HG02588 (cell line): ENCODE results near the gene ELP2.
"Not testable (repeated sequence)": the region's sequence is repeated elsewhere in the genome, so short reads cannot be mapped to it uniquely, and the experiment has no call there.

ENCODE experiments used
- ATAC-seq: cut with Tn5 transposase; IDR thresholded peaks from one replicate; pipeline ENCODE4 v1.9.1; 2021; ENCODE audit warnings: mild to moderate bottlenecking, moderate library complexity; ENCODE audit not compliant: unreplicated experiment

ELP2 gene

DNA sequence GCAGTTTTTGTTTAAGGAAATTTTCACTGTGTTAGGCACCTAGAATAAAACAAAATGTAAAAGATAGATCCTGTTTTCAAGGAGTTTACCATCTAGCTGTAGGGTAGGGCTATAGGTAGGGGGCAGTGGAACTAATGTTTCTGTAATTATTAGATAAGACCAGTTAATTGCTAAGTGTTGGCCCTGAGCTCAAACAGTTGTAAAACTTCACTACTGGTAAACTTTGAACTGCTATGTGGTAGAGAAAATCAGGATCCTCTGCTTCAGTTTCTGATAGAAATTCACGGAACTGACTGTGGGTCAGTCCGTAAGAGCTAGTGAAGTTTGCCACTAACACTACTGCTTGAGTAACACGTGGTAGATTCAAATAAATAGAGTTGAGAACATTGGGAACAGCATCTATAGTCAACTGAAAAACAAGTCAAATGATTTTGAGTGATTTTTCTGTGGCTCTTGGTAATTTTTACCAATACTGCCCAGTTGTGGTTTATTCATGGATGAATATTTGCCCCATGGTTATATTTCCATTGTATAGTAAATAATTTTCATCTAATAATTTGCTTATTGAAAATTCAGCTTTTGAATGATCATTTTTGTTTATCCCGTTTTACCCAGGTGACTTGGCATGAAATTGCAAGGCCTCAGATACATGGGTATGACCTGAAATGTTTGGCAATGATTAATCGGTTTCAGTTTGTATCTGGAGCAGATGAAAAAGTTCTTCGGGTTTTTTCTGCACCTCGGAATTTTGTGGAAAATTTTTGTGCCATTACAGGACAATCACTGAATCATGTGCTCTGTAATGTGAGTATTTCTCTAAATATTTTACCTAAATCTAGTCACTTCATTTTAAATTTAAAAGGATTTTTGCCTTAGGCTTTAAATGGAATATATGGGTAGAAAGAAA is 26.4 kb downstream of the ELP2 start:
- no peak for ATAC-seq

DNA sequence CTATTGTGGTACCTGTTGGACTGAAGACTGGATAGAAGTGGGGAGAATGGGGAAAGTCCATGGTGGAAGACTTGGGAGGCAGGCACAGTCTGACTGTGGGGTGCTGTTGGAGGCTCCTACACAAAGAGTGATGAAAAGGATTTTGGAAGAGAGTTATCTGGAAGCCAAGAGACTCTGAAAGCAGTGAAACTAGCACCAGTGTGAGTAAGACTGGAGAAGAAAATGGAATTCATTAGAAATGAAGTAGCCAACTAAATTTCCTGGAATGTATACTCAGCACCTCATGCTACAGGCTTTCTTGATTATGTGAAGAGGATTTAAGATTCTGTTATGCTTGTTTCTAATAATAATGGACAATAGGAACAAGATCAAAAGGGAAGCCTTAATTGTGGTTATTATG is 27.7 kb downstream of the ELP2 start:
- ATAC-seq: no peak

DNA sequence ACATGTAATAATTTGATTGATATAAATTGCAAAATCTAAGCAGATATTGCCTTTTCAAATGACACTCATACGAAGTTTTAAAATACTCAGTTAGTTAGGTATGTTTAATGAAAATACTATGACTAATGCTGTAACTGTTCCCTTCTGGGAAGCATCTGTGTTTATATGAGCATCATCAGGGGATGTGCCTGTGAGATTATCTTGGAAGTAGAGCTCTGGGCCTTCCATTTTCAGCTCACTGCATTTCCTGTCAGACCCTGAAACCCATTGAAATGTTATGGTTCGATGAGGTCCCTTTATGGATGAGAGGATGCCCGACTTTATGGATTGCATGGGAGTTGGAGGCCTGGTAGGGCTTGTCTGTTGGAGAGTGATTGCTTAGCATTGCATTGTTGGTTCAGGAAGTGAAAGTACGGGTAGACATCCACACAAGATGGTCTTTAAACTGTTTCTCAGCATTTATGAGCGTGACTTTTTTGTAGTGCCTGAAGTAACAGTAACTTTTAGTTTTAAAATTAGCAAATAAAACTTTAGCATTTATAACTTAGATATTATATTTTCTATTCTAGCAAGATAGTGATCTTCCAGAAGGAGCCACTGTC is 28.7 kb downstream of the ELP2 start:
- ATAC-seq: no peak

DNA sequence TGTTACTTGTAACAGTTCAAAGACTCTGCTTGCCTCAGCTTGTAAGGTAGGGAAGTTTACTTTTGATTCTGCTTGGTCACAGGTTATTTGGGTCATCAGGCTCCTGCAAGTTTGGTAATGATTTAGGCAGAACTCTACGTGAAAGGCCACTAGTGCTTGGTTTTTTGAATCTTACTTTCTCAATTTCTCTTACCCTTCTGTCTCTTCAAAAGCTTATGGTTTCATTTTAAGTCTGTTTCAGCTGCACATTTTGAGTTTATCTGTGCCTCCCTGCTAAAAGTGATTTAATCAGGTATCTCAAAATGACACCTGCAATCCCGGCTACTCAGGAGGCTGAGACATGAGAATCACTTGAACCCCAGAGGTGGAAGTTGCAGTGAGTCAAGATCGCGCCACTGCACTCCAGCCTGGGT is 31.3 kb downstream of the ELP2 start:
- ATAC-seq: no peak

DNA sequence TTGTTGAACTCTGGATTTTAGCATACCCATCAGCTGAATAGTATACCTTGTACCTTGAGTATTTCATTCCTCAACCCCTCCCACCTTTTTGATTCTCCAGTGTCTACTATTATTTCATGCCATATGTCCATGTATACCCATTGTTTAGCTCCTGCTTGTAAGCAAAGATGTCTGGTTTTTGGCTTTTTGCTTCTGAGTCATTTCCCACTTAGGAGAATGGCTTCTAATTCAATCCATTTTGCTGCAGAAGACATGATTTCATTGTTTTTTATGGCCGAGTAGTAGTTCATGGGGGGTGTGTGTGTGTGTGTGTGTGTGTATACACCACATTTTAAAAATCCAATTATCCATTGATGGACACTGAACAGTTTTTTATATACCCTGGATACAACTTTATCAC is 33.3 kb downstream of the ELP2 start:
- no peak for ATAC-seq

DNA sequence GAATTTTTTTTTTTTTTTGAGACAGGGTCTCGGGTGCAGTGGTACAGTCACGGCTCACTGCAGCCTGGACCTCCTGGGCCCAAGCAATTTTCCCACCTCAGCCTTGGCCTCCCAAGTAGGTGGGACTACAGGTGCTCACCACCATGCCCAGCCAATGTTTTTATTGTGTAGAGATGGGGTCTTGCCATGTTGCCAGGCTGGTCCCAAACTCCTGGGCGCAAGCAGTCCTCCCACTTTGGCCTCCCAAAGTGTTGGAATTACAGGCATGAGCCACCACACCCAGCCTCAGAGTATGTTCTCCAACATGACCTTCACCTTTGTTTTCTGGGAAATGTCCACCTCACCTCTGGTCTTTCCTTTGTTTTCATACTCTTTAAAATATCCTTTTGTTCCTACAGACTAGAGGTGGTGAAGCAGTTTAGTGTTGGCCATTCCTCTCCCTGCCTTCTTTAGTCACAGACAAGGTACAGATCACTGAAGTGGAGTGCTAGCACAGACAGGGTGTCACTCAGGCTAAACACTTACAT is 38.1 kb downstream of the ELP2 start:
- no peak for ATAC-seq

DNA sequence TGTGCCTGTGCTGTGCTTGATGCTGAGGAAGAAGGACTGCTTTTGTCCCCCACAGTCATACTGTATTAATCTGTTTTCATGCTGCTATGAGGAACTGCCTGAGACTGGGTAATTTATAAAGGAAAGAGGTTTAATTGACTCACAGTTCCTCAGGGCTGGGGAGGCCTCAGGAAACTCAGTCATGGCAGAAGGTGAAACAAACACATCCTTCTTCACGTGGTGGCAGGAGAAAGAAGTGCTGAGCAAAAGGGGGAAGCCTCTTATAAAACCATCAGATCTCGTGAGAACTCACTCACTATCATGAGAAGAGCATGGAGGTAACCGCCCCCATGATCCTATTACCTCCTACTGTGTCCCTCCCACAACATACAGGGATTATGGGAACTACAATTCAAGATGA is 38.6 kb downstream of the ELP2 start:
- ATAC-seq: not testable (repeated sequence)

DNA sequence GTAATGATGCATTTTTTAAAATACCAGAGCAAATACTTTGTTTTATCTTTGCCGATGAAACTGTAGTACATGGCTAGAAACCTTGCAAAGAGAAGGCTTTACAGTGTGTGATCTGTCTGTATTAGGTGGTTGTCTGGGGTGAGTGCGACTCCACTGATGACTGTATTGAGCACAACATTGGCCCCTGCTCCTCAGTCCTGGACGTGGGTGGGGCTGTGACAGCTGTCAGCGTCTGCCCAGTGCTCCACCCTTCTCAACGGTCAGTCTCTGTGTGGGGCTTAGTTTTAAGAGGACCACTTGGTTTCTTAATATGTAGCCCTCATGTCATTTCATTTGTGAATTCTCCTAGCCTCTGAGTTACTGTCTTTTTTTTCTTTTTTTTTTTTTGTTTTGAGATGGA is 40.2 kb downstream of the ELP2 start:
- no peak for ATAC-seq

DNA sequence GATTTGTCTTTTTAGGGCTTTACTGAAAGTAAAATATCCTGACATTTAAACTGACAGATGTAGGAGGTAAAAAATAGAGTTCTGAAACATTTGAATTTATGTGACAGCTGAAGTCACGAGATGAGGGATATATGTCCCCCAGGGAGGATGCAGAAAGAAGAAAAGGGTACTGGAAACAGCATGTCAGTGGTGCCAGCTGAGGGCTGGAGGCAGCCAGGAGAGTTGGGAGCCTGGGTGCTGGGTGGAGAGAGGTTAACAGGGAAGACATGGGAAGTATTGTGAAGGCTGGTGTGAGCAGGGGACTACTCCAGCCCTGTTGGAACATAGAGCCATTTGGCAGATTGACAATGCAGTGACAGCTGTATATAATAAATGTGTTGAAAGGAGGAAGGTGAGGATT is 45.8 kb downstream of the ELP2 start:
- ATAC-seq: no peak

DNA sequence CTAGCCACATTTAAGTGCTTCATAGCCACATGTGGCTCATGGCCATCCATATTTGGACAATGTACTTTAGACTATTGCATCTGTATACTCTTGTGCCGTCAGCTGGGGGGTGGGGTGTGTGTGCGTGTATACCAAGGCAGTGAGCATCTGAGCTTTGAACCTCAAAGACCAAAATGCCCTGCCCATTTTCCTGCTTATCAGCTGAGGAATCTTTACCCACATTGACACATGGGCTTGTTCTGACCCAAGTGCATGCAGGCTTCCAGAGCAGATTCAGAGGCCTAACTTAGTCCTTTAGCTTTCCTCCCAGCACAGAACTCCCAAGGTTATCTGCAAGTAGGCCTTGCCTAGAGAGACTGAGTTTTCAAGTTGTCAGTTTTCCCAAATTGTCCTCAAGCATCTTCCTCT is 46.5 kb downstream of the ELP2 start:
- no peak for ATAC-seq

DNA sequence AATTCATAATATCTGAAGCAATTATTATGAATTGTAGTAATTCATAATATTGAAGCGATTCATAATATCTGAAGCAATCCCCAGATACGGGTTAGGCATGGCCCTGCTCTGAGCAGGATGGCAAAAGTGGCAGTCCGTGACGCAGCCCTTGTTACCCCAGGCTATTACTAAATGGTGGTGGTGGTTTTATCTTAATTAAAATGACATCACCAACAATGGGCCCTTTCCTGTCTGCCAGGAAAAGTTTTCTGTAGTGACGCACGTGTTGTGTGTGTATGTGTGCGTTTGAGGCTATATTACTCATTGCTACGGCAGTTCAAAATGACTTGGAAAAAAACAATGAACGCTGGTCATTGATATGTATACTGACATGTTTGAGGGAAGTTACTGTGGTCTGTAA is 47.0 kb downstream of the ELP2 start:
- ATAC-seq: no peak

DNA sequence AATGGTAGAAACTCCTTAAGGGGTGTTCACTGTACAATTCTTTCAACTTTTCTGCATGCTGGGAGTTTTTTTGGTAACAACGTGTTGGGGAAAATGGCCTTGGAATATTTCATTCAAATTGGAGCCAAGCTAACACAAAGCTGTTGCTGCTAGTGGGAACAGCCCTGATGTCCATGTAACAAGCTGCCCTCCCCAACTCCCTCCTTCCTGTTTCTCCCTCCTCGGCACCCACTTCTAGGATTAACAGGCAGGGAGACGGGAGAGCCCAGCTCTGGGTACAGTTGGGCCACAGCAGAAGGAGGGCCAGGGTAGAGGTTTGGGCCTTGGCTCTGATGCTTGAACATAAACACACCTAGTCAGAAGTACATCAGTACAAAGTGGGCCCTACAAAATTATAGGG is 48.2 kb downstream of the ELP2 start:
- no peak for ATAC-seq

DNA sequence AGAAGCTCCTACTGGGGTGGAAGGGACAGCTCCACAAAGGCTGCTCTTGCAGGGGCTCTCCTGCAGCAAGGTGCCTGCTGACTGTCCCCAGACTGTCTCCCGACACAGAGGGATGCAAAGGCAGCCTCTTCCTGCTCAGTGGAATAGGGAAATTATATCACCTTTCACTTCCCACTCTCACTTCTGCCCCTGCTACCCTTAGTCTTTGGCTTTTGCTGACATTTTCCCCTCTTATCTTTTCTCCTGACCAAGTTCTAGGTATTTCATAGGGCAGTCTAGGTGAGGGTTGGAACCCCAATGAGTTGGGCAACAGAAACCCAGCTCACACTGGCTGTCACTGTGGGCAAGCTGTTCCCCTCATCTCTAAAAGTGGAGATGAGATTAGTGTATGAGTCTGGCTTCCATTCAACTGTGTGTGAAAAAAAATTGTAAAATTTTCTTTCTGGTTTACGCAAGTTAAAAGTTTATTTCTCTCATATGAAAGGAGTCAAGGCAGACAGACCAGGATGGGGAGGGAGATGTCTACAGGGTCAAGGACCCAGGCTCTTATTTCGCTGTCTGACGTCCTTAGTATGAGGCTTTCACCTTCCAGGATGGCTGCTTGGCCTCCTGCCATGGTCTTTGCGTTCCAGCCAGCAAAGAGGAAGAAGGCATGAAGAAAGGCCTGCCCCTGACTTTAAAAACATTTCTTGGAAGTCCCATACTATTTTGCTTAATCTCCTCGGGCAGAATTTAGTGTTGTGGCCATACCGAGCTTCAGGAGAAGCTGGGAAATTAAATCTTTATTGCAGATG is 50.1 kb downstream of the ELP2 start:
- ATAC-seq: no peak

DNA sequence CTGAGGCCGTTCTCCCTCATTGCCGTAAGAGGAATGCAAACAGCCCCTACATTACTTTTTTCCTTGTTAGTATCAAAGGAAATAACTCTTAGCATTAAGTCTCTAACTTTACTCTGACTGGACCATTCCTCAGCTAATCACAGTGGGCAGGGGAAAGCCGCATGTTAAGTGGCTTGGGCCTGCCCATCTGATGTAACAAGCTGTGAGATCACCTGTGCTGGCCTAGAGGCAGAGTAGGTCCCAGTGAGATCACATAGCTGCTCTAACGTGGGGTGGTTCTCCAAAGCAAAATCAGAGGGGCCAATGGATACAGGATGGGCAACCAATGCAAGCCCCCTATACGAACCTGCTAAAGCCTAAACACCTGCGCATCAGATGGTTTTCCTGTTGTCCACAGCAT is 51.7 kb downstream of the ELP2 start:
- ATAC-seq: no peak

DNA sequence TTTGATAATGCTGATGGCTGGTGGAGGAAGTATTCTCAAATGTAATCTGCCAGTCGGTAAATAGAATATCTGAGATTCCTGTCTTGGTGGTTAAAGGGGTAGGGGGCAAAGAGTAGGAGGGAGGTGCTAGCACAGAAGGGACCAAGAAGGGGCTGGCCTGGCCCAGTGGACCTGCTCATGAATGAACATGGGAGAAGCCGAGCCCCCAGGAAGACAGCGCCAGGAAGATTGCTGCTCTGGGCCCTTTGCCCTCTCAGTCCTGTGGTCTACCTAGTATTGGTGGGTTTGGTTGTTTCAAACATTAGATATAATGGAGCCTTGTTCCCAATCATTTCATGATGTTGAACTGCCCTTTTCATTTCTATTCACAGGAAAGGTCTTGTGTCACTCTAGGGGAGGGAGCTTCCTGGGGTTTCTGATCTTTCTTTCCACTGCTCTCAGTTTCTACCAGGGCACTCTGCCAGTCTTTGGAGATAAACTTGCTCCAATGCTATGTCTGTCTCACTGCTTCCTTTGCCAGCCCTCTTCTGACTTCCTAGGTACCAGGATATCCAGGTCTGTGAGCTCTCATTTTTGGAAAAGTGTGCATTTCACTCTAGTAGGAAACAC is 52.3 kb downstream of the ELP2 start:
- no peak for ATAC-seq

DNA sequence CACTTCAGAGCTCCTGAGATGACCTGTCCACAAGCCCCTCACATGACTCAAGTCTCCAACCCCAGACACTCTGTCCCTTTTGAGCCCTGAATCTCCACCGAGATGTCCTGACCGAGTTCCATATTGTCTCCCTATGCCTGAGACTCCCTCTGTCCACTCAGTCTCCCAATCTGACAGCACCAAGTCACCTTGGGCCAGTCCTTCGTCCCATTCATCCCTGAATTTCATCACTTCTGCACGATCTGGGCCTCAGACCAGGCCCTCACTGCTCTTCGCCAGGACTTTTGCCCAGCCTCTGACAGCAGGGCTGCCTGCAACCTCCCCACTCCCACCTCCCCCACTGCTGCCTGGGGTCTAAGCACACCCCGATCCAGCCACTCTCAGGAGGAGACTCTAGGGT is 53.3 kb downstream of the ELP2 start:
- no peak for ATAC-seq

DNA sequence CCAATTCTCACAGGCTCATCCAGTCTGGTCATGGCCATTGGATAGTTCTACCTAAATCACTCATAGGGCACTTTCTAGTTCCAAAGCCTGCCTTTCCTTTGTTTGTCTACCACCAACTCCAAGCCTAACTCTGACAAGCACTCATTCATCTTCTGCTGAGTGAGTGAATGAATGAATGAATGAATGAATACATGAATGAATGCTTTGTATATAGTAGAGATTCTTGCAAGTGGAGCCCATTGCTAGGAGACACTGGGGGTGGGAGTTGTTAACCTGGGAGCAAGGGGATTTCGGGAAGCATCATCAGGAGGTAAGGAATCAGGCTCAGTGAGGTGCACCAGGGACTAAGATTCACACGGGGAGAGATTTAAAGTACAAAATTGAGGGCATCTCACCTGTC is 54.3 kb downstream of the ELP2 start:
- no peak for ATAC-seq

DNA sequence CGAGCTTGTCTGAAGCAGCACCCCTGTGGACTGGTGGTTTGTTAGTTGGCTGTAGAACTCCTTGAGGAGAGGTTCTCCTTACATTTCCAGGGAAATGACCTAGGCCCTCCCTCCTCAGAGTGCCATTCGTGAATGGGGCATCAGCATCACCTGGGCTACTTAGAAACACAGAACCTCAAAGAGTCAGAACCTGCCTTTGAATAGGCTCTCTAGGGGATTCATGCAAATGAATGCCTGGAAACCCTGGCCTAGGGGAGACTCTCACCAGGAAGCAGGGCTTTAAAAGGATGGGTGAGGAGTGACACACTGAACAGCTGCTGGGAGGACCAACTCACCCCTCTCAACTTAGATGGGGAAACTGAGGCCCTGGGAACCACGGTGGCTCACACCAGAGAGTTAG is 55.5 kb downstream of the ELP2 start:
- ATAC-seq: no peak

DNA sequence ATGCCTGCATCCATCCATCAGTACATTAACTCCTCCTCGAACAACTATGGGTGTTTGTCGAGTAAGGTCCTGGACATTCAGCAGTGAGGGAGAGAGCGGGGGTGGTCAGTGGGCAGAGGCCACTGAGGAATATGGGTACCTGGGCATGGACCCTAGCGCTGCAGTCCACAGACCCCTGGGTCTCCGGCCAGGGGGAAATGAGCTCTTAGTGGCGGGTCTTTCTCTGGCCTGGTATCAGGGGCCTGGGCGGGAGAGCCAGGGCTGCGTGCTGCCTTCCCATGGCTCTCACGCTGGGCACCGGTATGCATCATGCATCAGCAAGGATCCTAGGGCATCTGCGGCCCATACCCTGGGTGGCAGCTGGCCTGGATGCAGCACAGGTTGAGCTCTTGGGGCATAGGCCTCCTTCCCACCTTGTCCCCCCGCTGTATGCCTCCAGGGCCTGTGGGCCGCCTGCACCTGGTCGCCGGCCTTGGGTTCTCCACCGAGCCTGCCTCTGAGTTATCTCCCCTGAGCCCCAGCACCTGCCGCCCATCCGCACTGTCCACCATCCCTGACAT is 56.3 kb downstream of the ELP2 start:
- ATAC-seq: no peak

DNA sequence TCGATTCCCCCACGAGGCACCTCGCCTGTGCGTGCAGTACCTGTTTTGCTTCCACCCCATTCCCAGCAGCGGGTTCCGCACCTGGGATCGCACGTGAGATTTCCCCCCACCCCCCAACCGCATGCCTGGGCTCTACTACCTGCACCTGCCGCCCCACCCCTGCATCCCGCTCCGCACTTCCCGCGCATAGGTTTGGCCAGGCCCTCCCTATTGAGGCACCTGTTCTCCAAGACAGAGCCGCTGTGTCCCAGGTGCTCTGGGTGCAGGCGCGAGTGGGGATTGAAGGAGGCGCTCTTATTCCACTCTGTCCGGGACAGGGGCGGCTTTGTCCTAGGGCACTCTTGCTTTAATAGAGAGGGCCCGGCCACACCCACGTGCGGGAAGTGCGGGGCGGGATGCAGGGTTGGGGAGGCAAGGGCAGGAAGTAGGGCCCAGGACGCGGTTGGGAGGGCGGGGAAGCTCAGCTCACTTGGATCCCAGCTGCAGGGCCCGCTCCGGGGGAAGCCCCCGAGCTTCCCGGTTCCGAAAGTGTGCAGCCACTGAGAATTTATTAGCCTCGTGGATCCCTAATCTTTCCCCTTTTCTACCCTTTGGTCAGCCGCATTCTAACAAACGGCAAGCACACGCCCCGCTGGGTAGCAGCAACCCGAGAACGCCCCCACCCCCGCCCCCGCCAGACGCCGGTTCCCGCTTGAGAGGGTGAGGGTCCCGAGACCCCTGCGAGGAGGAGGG is 56.9 kb downstream of the ELP2 start:
- no peak for ATAC-seq
